BJ (cell line): ENCODE measurements around the gene PCLAF. TPM values are rescaled to one million over a fixed set of nuclear protein-coding genes. Genes with fewer than 3 reads are reported as not detected.
"Not testable (repeated sequence)": the region's sequence is repeated elsewhere in the genome, so short reads cannot be mapped to it uniquely, and the experiment has no call there.

Experiments used
- CTCF ChIA-PET: fragments of 350-600 bp; formaldehyde crosslinking; extraction: SDS; loops from one replicate; lab custom pipeline; 2021; ENCODE audit warnings: antibody characterized with exemption, inconsistent platforms; lab: Yijun Ruan, JAX
- POLR2A ChIA-PET: fragments of 300-600 bp; sonication (Branson Sonifier 250); formaldehyde crosslinking; extraction: SDS; loops from one replicate; lab custom pipeline; 2021; ENCODE audit warnings: antibody characterized with exemption; lab: Charles Lee
- DNase-seq: peaks from one replicate; pipeline ENCODE4 v3.0.0-alpha.2; 2011; ENCODE audit warnings: low read depth
- H3K27me3 ChIP-seq: 2 replicates; pipeline ENCODE4 v1.6.0; 2011; ENCODE audit warnings: low read length; ENCODE audit not compliant: control insufficient read depth, insufficient read depth
- H3K36me3 ChIP-seq: 2 replicates; pipeline ENCODE4 v1.5.1; 2011; ENCODE audit warnings: low read length; ENCODE audit not compliant: control insufficient read depth, insufficient read depth
- H3K4me3 ChIP-seq: 2 replicates; pipeline ENCODE4 v1.5.1; 2011; ENCODE audit warnings: low read depth, mild to moderate bottlenecking, control low read depth, low read length
- polyA plus RNA-seq: library from polyadenylated mRNA; depleted of rRNA; stranded (reverse); fragments of >200 nt; gene quantifications from 2 replicates; pipeline ENCODE4 v1.2.3, GENCODE V29; 2011
- TF ChIP-seq, protein P1 (sequence below): IDR thresholded peaks from 2 replicates; pipeline ENCODE4 v1.5.1; 2011; ENCODE audit warnings: low read depth, mild to moderate bottlenecking, control low read depth, inconsistent platforms, low read length, moderate library complexity; ENCODE audit not compliant: insufficient read depth

The PCLAF gene
- polyA plus RNA-seq, 1 experiment: 143 TPM

GRCh38 chr15:64398575-64398974 lies 17.3 kb upstream of the PCLAF start:
- Histone ChIP-seq H3K36me3 (peaks cover 8% of the 10 kb centered on the region), H3K4me3 (no peak overlapping the region), H3K27me3 (no peaks in the 10 kb centered on the region)
- ChIA-PET CTCF (no interaction called here), POLR2A (no interaction called here)
- TF ChIP-seq, protein P1, sequence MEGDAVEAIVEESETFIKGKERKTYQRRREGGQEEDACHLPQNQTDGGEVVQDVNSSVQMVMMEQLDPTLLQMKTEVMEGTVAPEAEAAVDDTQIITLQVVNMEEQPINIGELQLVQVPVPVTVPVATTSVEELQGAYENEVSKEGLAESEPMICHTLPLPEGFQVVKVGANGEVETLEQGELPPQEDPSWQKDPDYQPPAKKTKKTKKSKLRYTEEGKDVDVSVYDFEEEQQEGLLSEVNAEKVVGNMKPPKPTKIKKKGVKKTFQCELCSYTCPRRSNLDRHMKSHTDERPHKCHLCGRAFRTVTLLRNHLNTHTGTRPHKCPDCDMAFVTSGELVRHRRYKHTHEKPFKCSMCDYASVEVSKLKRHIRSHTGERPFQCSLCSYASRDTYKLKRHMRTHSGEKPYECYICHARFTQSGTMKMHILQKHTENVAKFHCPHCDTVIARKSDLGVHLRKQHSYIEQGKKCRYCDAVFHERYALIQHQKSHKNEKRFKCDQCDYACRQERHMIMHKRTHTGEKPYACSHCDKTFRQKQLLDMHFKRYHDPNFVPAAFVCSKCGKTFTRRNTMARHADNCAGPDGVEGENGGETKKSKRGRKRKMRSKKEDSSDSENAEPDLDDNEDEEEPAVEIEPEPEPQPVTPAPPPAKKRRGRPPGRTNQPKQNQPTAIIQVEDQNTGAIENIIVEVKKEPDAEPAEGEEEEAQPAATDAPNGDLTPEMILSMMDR: no peak
- no peak for DNase-seq

- Histone ChIP-seq H3K27me3 (no peaks in the 10 kb centered on the region), H3K4me3 (no peak overlapping the region), H3K36me3 (peaks cover 8% of the 10 kb centered on the region)
- no peak for DNase-seq
- ChIA-PET POLR2A (no interaction called here), CTCF (interaction anchor here (1.7 kb wide), 1 partner anchor 243 kb away, joined by 4 read pairs; no protein-coding TSS in a partner anchor)
- TF ChIP-seq, protein P1: no peak
Measured at GRCh38 chr15:64396789-64397188, 15.5 kb upstream of the PCLAF start.

GRCh38 chr15:64392471-64392870 lies 11.2 kb upstream of the PCLAF start:
- H3K4me3 ChIP-seq, H3K27me3 ChIP-seq, H3K36me3 ChIP-seq, POLR2A ChIA-PET, CTCF ChIA-PET, DNase-seq: not testable (repeated sequence)

DNA sequence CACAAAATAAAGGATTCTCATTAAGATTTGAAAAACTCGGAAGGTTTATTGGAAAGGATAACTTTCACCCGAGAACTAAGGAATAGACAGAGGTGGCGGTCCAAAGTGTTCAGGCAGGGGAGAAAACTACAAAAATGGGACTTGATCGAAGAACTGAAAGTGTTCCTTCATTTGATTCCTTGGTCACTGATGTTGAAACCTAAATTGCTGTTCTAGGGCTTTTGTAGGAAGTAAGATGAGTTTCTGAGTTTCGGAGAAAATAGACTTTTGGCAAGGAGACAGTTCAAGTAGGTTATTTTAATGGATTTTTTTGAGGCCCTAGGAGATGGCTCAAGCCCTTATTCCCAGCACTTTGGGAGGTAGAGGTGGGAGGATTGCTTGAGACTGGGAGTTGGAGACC lies 7.8 kb upstream of the PCLAF start:
- POLR2A ChIA-PET: no interaction called here
- no peaks in the 10 kb centered on the region for H3K36me3 ChIP-seq
- TF ChIP-seq, protein P1: no peak
- no peak for DNase-seq
- CTCF ChIA-PET: no interaction called here
- H3K27me3 ChIP-seq: no peaks in the 10 kb centered on the region
- no peak overlapping the region for H3K4me3 ChIP-seq

DNA sequence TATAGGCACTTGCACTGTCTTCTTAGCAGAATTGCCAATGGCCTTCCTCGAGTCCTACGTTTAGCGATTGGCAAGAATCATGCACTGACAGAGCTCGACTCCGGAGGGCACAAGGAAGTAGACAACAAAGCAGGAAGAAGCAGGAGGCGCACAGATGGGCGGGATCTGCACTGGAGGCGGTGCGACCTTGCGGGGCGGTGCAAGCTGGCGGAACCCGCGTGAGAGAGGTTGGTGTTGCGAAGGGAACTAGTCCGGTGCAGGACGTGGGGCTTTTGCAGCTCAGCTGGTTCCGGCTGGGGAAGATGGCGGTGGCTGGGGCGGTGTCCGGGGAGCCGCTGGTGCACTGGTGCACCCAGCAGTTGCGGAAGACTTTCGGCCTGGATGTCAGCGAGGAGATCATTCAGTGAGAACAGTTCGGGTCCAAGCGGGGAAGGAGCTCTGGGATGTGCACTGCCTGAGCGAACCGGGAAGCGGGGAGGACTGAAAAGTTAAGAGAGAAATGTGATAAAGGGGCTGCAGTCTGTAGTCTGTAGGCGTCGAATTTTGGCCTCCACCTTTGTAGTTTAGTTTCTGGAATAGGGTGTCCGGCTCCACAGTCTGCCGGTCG lies 6.4 kb upstream of the PCLAF start, which contains the start of gene TRIP4:
TSS of gene TRIP4 (plus strand) at position 275 of the 607 bp plus-strand sequence. CDS start at position 303, 28 bp downstream.
- POLR2A ChIA-PET: interaction anchor here (0.9 to 1.0 kb wide), 2 partner anchors 10 to 225 kb away, joined by 7 to 8 read pairs; partner anchors contain the start of gene PPIB
- TF ChIP-seq, protein P1: peak; percentile 12; the same call in 1 of the 2 replicates
- CTCF ChIA-PET: interaction anchor here (1.2 to 1.5 kb wide), 3 partner anchors 8 to 293 kb away, joined by 3 to 4 read pairs (median 3); no protein-coding TSS in a partner anchor
- Histone ChIP-seq H3K36me3 (no peaks in the 10 kb centered on the region), H3K4me3 (peak within 1 kb of the TSS; percentile 64), H3K27me3 (no peaks in the 10 kb centered on the region)
- peak; percentile 84 for DNase-seq
